Naive B cell (primary cell): ENCODE measurements around the gene ING5. TPM values are rescaled to one million over a fixed set of nuclear protein-coding genes. Genes with fewer than 3 reads are reported as not detected.

Source experiments
- ATAC-seq, 2 donors: fragments of 150-1000 bp; cut with Tn5 transposase; 2 replicates each; pipeline ENCODE4 v1.10.0; 2021; ENCODE audit warnings: low read depth in 2 of 2, mild to moderate bottlenecking in 2 of 2, moderate library complexity in 2 of 2
- DNase-seq: peaks from one replicate; pipeline ENCODE4 v3.0.0; 2022
- H3K27ac Mint-ChIP-seq, 6 donors: one replicate each; pipeline ENCODE4 v1.8.0; 2020 to 2022; ENCODE audit warnings: mild to moderate bottlenecking in 6 of 6, mixed read lengths in 6 of 6, moderate library complexity in 5 of 6, inconsistent platforms in 2 of 6
- H3K27me3 Mint-ChIP-seq, 3 donors: one replicate each; pipeline ENCODE4 v1.8.0; 2021 to 2022; ENCODE audit warnings: mixed read lengths in 3 of 3, mild to moderate bottlenecking in 1 of 3
- H3K36me3 Mint-ChIP-seq, 2 donors: one replicate each; pipeline ENCODE4 v1.8.0; 2020 to 2022; ENCODE audit warnings: mixed read lengths in 2 of 2, inconsistent platforms in 1 of 2, mild to moderate bottlenecking in 1 of 2
- H3K4me1 Mint-ChIP-seq, 3 donors: one replicate each; pipeline ENCODE4 v1.8.0; 2020 to 2022; ENCODE audit warnings: mixed read lengths in 3 of 3, inconsistent platforms in 1 of 3, mild to moderate bottlenecking in 1 of 3, moderate library complexity in 1 of 3
- H3K4me3 Mint-ChIP-seq, 8 donors: one replicate each; pipeline ENCODE4 v1.8.0; 2020 to 2022; ENCODE audit warnings: mild to moderate bottlenecking in 8 of 8, mixed read lengths in 8 of 8, moderate library complexity in 8 of 8, inconsistent platforms in 2 of 8
- H3K9me3 Mint-ChIP-seq, 7 donors: one replicate each; pipeline ENCODE4 v1.8.0; 2020 to 2022; ENCODE audit warnings: mixed read lengths in 7 of 7, mild to moderate bottlenecking in 5 of 7, inconsistent platforms in 2 of 7, moderate library complexity in 1 of 7
- polyA plus RNA-seq, 6 donors: library from polyadenylated mRNA; unstranded; fragments of 300-500 nt; fragmentation: Illumina TruSeq; gene quantifications; one replicate each; pipeline ENCODE4 v1.2.3, GENCODE V29; 2021; ENCODE audit warnings: low read depth in 6 of 6

The ING5 gene
- polyA plus RNA-seq, 6 donors from 2014 or later, result 20.3 to 34.4 (median 24.4) TPM

GRCh38 chr2:241776336-241777169 lies 74.7 kb downstream of the ING5 start, which contains the start of gene GAL3ST2:
Gene GAL3ST2, plus strand, starts transcription at chr2:241776822. Its CDS starts 134 bp downstream, at chr2:241776956.
- no peak within 1 kb of the TSS for H3K27ac Mint-ChIP-seq
- no peak for ATAC-seq
- H3K9me3 Mint-ChIP-seq, result peaks cover 0 to 12% (median 7%) of the 10 kb centered on the region in 7 donors
- no peaks in the 10 kb centered on the region for H3K36me3 Mint-ChIP-seq
- DNase-seq, result no peak
- no peak within 1 kb of the TSS for H3K4me3 Mint-ChIP-seq
- peaks cover 6 to 12% (median 10%) of the 10 kb centered on the region in 3 donors for H3K4me1 Mint-ChIP-seq
- H3K27me3 Mint-ChIP-seq, result peaks cover 0 to 12% (median 6%) of the 10 kb centered on the region in 3 donors

GRCh38 chr2:241777170-241777685 lies 75.4 kb downstream of the ING5 start:
- H3K27me3 Mint-ChIP-seq, result peaks cover 0 to 12% (median 6%) of the 10 kb centered on the region in 3 donors
- DNase-seq (no peak), ATAC-seq (no peak)
- peaks cover 0 to 12% (median 7%) of the 10 kb centered on the region in 7 donors for H3K9me3 Mint-ChIP-seq
- no peak overlapping the region for H3K4me3 Mint-ChIP-seq
- H3K27ac Mint-ChIP-seq, result no peak overlapping the region
- H3K36me3 Mint-ChIP-seq, result no peaks in the 10 kb centered on the region
- peaks cover 2 to 6% (median 3%) of the 10 kb centered on the region in 3 donors for H3K4me1 Mint-ChIP-seq

GRCh38 chr2:241777686-241778627 lies 76.1 kb downstream of the ING5 start:
- Mint-ChIP-seq H3K9me3 (peaks cover 0 to 12% (median 9%) of the 10 kb centered on the region in 7 donors), H3K4me1 (peaks cover 0 to 2% (median 0%) of the 10 kb centered on the region in 3 donors), H3K4me3 (no peak overlapping the region), H3K36me3 (no peaks in the 10 kb centered on the region), H3K27me3 (peaks cover 0 to 12% (median 6%) of the 10 kb centered on the region in 3 donors), H3K27ac (no peak overlapping the region)
- no peak for DNase-seq
- ATAC-seq, result no peak

Other genes starting within 250 kb of the ING5 start
- gene STK25, start 193.5 kb upstream of the ING5 start, polyA plus RNA-seq, result 100 to 1,000 TPM in 2 of 6 donors, 10 to 100 TPM in 4; 82.2 to 148 (median 87.7) TPM
- gene BOK, start 143.3 kb upstream of the ING5 start, polyA plus RNA-seq, result under 1 TPM in 1 of 6 donors, not detected in 5; 0.09 TPM
- 10 to 100 TPM; 23.8 to 48.4 (median 29.9) TPM for gene THAP4, start 64.9 kb upstream of the ING5 start, polyA plus RNA-seq
- 10 to 100 TPM; 61.5 to 74.6 (median 64.5) TPM for gene ATG4B, start 64.3 kb upstream of the ING5 start, polyA plus RNA-seq
- gene DTYMK, start 15.2 kb upstream of the ING5 start, polyA plus RNA-seq, result 10 to 100 TPM; 27.6 to 38.3 (median 36.6) TPM
- gene D2HGDH, start 32.6 kb downstream of the ING5 start, polyA plus RNA-seq, result 1 to 10 TPM; 1.1 to 7.2 (median 2.4) TPM
- gene GAL3ST2, start 74.8 kb downstream of the ING5 start, polyA plus RNA-seq, result not detected
- 1 to 10 TPM in 1 of 6 donors, under 1 TPM in 1, not detected in 4; 0.55 to 1.7 TPM for gene NEU4, start 107.2 kb downstream of the ING5 start, polyA plus RNA-seq
- not detected for gene PDCD1, start 156.9 kb downstream of the ING5 start, polyA plus RNA-seq
- gene RTP5, start 167.7 kb downstream of the ING5 start, polyA plus RNA-seq, result not detected